Measurements from ENCODE around the gene APCDD1L. TPM values are rescaled to one million over a fixed set of nuclear protein-coding genes. Genes with fewer than 3 reads are reported as not detected.
A peak's percentile ranks its signal among the peaks of the same experiment; 100 is the strongest.

The APCDD1L gene
- total RNA-seq, 4 donors from 2014 or later = not detected

- no peak for DNase-seq
- peaks cover 0 to 9% (median 0%) of the 10 kb centered on the region in 4 donors for H3K4me1 ChIP-seq
- no peaks in the 10 kb centered on the region for H3K27me3 ChIP-seq
- no peaks in the 10 kb centered on the region for H3K9me3 ChIP-seq
- H3K36me3 ChIP-seq = peaks cover 0 to 24% (median 0%) of the 10 kb centered on the region in 3 donors
- no peak for TF ChIP-seq CTCF (IDR thresholded peaks at IDR 0.05)
- TF ChIP-seq POLR2A (IDR thresholded peaks at IDR 0.05) = no peak
- H3K27ac ChIP-seq = no peak overlapping the region
- H3K4me3 ChIP-seq = no peak overlapping the region
Measured at GRCh38 chr20:58441723-58442122, 73.5 kb downstream of the APCDD1L start.

- TF ChIP-seq POLR2A (IDR thresholded peaks at IDR 0.05) (no peak), CTCF (IDR thresholded peaks at IDR 0.05) (no peak)
- Histone ChIP-seq H3K27me3 (no peaks in the 10 kb centered on the region), H3K4me3 (no peak overlapping the region), H3K9me3 (no peaks in the 10 kb centered on the region), H3K27ac (no peak overlapping the region), H3K36me3 (peaks cover 0 to 27% (median 0%) of the 10 kb centered on the region in 3 donors), H3K4me1 (peaks cover 0 to 9% (median 0%) of the 10 kb centered on the region in 4 donors)
- DNase-seq = no peak
Measured at GRCh38 chr20:58440021-58440767, 75.0 kb downstream of the APCDD1L start.

GRCh38 chr20:58438970-58439808, 76.0 kb downstream of the APCDD1L start:
- Histone ChIP-seq H3K4me1 (peaks cover 0 to 18% (median 0%) of the 10 kb centered on the region in 4 donors), H3K27ac (no peak overlapping the region), H3K9me3 (no peaks in the 10 kb centered on the region), H3K4me3 (no peak overlapping the region), H3K27me3 (no peaks in the 10 kb centered on the region), H3K36me3 (peaks cover 0 to 18% (median 0%) of the 10 kb centered on the region in 3 donors)
- no peak for TF ChIP-seq POLR2A (IDR thresholded peaks at IDR 0.05)
- no peak for TF ChIP-seq CTCF (IDR thresholded peaks at IDR 0.05)
- no peak for DNase-seq

GRCh38 chr20:58436868-58437645, 78.1 kb downstream of the APCDD1L start:
- no peak overlapping the region for H3K4me3 ChIP-seq
- DNase-seq = peak in 1 of 3 donors; percentile 59
- peaks cover 0 to 37% (median 2%) of the 10 kb centered on the region in 4 donors for H3K4me1 ChIP-seq
- H3K27me3 ChIP-seq = no peaks in the 10 kb centered on the region
- TF ChIP-seq POLR2A (IDR thresholded peaks at IDR 0.05) = no peak
- peak in 1 of 6 experiments; percentile 24 for TF ChIP-seq CTCF (IDR thresholded peaks at IDR 0.05)
- H3K27ac ChIP-seq = peak overlapping the region in 2 of 4 donors; percentile 19 to 46
- no peaks in the 10 kb centered on the region for H3K9me3 ChIP-seq
- H3K36me3 ChIP-seq = peaks cover 0 to 10% (median 0%) of the 10 kb centered on the region in 3 donors

GRCh38 chr20:58435237-58435636, 80.0 kb downstream of the APCDD1L start:
- peaks cover 0 to 40% (median 2%) of the 10 kb centered on the region in 4 donors for H3K4me1 ChIP-seq
- H3K27me3 ChIP-seq = no peaks in the 10 kb centered on the region
- peaks cover 0 to 3% (median 0%) of the 10 kb centered on the region in 3 donors for H3K36me3 ChIP-seq
- H3K4me3 ChIP-seq = no peak overlapping the region
- H3K27ac ChIP-seq = no peak overlapping the region
- no peaks in the 10 kb centered on the region for H3K9me3 ChIP-seq
- TF ChIP-seq CTCF (IDR thresholded peaks at IDR 0.05) (no peak), POLR2A (IDR thresholded peaks at IDR 0.05) (no peak)
- no peak for DNase-seq

All from Peyer's patch (tissue), 4 donors.